ENCODE results near the gene ERBB3. TPM values are rescaled to one million over a fixed set of nuclear protein-coding genes. Genes with fewer than 3 reads are reported as not detected.
A peak's percentile ranks its signal among the peaks of the same experiment; 100 is the strongest.

ERBB3 gene
- total RNA-seq, 3 donors from 2014 or later, result 0.48 to 187 (median 119) TPM

DNA sequence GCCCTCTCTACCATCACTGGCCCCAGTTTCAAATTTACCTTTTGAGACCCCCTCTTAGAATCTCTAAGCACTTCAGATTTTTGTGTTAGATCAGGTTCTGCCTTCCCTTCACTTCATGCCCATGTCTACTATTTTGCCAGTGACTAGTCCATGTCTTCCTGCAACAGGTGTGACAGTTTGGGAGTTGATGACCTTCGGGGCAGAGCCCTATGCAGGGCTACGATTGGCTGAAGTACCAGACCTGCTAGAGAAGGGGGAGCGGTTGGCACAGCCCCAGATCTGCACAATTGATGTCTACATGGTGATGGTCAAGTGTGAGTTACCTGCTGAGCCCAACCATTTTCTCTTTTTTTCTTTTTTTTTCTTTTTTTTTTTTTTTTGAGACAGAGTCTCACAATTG is 18.6 kb downstream of the ERBB3 start:
- Histone ChIP-seq H3K4me1 (no peaks in the 10 kb centered on the region), H3K9me3 (no peaks in the 10 kb centered on the region), H3K27ac (no peak overlapping the region), H3K27me3 (no peaks in the 10 kb centered on the region), H3K36me3 (no peaks in the 10 kb centered on the region), H3K4me3 (no peak overlapping the region)
- TF ChIP-seq, protein P1, sequence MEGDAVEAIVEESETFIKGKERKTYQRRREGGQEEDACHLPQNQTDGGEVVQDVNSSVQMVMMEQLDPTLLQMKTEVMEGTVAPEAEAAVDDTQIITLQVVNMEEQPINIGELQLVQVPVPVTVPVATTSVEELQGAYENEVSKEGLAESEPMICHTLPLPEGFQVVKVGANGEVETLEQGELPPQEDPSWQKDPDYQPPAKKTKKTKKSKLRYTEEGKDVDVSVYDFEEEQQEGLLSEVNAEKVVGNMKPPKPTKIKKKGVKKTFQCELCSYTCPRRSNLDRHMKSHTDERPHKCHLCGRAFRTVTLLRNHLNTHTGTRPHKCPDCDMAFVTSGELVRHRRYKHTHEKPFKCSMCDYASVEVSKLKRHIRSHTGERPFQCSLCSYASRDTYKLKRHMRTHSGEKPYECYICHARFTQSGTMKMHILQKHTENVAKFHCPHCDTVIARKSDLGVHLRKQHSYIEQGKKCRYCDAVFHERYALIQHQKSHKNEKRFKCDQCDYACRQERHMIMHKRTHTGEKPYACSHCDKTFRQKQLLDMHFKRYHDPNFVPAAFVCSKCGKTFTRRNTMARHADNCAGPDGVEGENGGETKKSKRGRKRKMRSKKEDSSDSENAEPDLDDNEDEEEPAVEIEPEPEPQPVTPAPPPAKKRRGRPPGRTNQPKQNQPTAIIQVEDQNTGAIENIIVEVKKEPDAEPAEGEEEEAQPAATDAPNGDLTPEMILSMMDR (IDR thresholded peaks at IDR 0.05), result no peak
- TF ChIP-seq POLR2A (IDR thresholded peaks at IDR 0.05) (no peak), POLR2AphosphoS5 (IDR thresholded peaks at IDR 0.05) (no peak)
- intact Hi-C loops (cut with DNase I; ENCODE audit: low total_unique reads), result no loop called here
- no peak for DNase-seq (ENCODE audit: low spot score in 2 of 2)

DNA sequence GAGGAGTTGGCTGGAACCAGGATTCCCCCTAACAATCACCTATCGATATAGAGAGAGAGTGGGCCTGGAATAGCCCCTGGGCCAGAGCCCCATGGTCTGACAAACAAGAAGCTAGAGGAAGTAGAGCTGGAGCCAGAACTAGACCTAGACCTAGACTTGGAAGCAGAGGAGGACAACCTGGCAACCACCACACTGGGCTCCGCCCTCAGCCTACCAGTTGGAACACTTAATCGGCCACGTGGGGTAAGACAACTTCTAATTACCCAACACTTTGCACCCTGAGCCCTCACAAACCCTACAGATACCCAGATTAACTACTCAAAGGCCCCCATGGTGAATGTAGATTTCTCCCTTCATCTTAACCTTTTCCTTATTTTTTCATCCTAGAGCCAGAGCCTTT is 19.8 kb downstream of the ERBB3 start:
- Histone ChIP-seq H3K4me1 (no peaks in the 10 kb centered on the region), H3K27ac (no peak overlapping the region), H3K9me3 (no peaks in the 10 kb centered on the region), H3K4me3 (no peak overlapping the region), H3K36me3 (no peaks in the 10 kb centered on the region), H3K27me3 (no peaks in the 10 kb centered on the region)
- DNase-seq (ENCODE audit: low spot score in 2 of 2), result no peak
- intact Hi-C loops (cut with DNase I; ENCODE audit: low total_unique reads), result no loop called here
- TF ChIP-seq POLR2AphosphoS5 (IDR thresholded peaks at IDR 0.05) (no peak), POLR2A (IDR thresholded peaks at IDR 0.05) (no peak)
- TF ChIP-seq, protein P1 (IDR thresholded peaks at IDR 0.05), result no peak

DNA sequence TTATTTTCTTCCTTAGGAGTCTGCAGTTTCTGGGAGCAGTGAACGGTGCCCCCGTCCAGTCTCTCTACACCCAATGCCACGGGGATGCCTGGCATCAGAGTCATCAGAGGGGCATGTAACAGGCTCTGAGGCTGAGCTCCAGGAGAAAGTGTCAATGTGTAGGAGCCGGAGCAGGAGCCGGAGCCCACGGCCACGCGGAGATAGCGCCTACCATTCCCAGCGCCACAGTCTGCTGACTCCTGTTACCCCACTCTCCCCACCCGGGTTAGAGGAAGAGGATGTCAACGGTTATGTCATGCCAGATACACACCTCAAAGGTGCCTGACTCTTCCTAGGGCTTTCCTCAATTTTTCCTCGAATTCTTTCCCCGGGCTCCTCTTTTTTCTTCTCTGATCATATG is 21.1 kb downstream of the ERBB3 start:
- Histone ChIP-seq H3K4me1 (peaks cover 0 to 8% of the 10 kb centered on the region in 2 donors), H3K4me3 (no peak overlapping the region), H3K36me3 (no peaks in the 10 kb centered on the region), H3K27ac (no peak overlapping the region), H3K27me3 (no peaks in the 10 kb centered on the region), H3K9me3 (no peaks in the 10 kb centered on the region)
- no peak for DNase-seq (ENCODE audit: low spot score in 2 of 2)
- intact Hi-C loops (cut with DNase I; ENCODE audit: low total_unique reads), result no loop called here
- TF ChIP-seq, protein P1 (IDR thresholded peaks at IDR 0.05), result no peak
- no peak for TF ChIP-seq POLR2AphosphoS5 (IDR thresholded peaks at IDR 0.05)
- no peak for TF ChIP-seq POLR2A (IDR thresholded peaks at IDR 0.05)

DNA sequence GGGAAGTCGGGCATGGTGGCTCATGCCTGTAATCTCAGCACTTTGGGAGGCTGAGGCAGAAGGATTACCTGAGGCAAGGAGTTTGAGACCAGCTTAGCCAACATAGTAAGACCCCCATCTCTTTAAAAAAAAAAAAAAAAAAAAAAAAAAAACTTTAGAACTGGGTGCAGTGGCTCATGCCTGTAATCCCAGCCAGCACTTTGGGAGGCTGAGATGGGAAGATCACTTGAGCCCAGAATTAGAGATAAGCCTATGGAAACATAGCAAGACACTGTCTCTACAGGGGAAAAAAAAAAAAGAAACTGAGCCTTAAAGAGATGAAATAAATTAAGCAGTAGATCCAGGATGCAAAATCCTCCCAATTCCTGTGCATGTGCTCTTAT is 22.7 kb downstream of the ERBB3 start:
- intact Hi-C loops (cut with DNase I; ENCODE audit: low total_unique reads), result no loop called here

DNA sequence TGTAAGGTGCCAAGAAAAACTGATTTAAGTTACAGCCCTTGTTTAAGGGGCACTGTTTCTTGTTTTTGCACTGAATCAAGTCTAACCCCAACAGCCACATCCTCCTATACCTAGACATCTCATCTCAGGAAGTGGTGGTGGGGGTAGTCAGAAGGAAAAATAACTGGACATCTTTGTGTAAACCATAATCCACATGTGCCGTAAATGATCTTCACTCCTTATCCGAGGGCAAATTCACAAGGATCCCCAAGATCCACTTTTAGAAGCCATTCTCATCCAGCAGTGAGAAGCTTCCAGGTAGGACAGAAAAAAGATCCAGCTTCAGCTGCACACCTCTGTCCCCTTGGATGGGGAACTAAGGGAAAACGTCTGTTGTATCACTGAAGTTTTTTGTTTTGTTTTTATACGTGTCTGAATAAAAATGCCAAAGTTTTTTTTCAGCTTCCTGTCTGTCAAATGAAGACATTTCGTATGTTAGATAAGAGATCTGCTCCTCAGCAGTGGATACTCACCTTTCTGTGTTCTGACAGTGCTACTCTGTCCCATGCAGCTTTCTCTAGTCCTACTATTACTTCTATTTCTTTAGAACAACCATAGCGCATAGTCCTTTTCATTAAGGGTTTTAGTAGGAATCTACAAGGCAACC is 23.2 kb downstream of the ERBB3 start:
- Histone ChIP-seq H3K4me3 (peak overlapping the region; percentile 71 to 79 (median 73)), H3K36me3 (no peaks in the 10 kb centered on the region), H3K27ac (peak overlapping the region; percentile 88 to 94), H3K9me3 (no peaks in the 10 kb centered on the region), H3K4me1 (peaks cover 0 to 10% of the 10 kb centered on the region in 2 donors), H3K27me3 (no peaks in the 10 kb centered on the region)
- no peak for DNase-seq (ENCODE audit: low spot score in 2 of 2)
- TF ChIP-seq POLR2A (IDR thresholded peaks at IDR 0.05), result no peak
- TF ChIP-seq POLR2AphosphoS5 (IDR thresholded peaks at IDR 0.05), result no peak
- TF ChIP-seq, protein P1 (IDR thresholded peaks at IDR 0.05), result no peak
- intact Hi-C loops (cut with DNase I; ENCODE audit: low total_unique reads), result no loop called here

More for the DNA sequence above, 22.7 kb downstream of the ERBB3 start:
- no peaks in the 10 kb centered on the region for H3K9me3 ChIP-seq
- H3K27ac ChIP-seq, result no peak overlapping the region
- TF ChIP-seq POLR2AphosphoS5 (IDR thresholded peaks at IDR 0.05) (no peak), POLR2A (IDR thresholded peaks at IDR 0.05) (no peak)
- TF ChIP-seq, protein P1 (IDR thresholded peaks at IDR 0.05), result no peak
- H3K36me3 ChIP-seq, result no peaks in the 10 kb centered on the region
- no peak for DNase-seq (ENCODE audit: low spot score in 2 of 2)
- peaks cover 0 to 10% of the 10 kb centered on the region in 2 donors for H3K4me1 ChIP-seq
- no peaks in the 10 kb centered on the region for H3K27me3 ChIP-seq
- no peak overlapping the region for H3K4me3 ChIP-seq

All from breast epithelium (tissue), 4 donors.